Measurements from ENCODE around the gene RNF145. TPM values are rescaled to one million over a fixed set of nuclear protein-coding genes. Genes with fewer than 3 reads are reported as not detected.

The RNF145 gene
- total and polyA plus RNA-seq, 2 of the 13 experiments (the other 11 are each of a cell fraction or from before 2014, with no cell fraction given), result 24.6 TPM

- peak; percentile 32; the same call in 1 of the 2 replicates for TF ChIP-seq CBX5 (CRISPR knock-in tag; IDR thresholded peaks at IDR 0.05; ENCODE audit: borderline replicate concordance)
- peak; percentile 64 for TF ChIP-seq PHF20 (CRISPR knock-in tag; IDR thresholded peaks at IDR 0.05)
- TF ChIP-seq ZBTB44 (CRISPR knock-in tag; IDR thresholded peaks at IDR 0.05), result no peak
- peak; percentile 66; the same call in 1 of the 2 replicates for TF ChIP-seq CCDC6 (CRISPR knock-in tag; IDR thresholded peaks at IDR 0.05)
- peak; percentile 50 for TF ChIP-seq ZNF883 (CRISPR knock-in tag; IDR thresholded peaks at IDR 0.05; ENCODE audit: not compliant biosample characterization)
- peak; percentile 77; the same call in 1 of the 2 replicates for TF ChIP-seq BRF2 (CRISPR knock-in tag; IDR thresholded peaks at IDR 0.05)
- 0 out of 2 replicates have a peak, but pooled peaks have one; percentile 18 for TF ChIP-seq ZSCAN5A (CRISPR knock-in tag; IDR thresholded peaks at IDR 0.05; ENCODE audit: borderline replicate concordance)
- TF ChIP-seq ZNF230 (CRISPR knock-in tag; IDR thresholded peaks at IDR 0.05), result 0 out of 2 replicates have a peak, but pooled peaks have one; percentile 85
- TF ChIP-seq NBN (conservative IDR thresholded peaks at IDR 0.05), result no peak
- no peak for TF ChIP-seq NFE2L1 (CRISPR knock-in tag; IDR thresholded peaks at IDR 0.05; ENCODE audit: borderline replicate concordance)
- TF ChIP-seq ZNF773 (CRISPR knock-in tag; IDR thresholded peaks at IDR 0.05; ENCODE audit: borderline replicate concordance), result peak; percentile 84
- no peak for TF ChIP-seq FOXA3 (CRISPR knock-in tag; IDR thresholded peaks at IDR 0.05)
- no peak for TF ChIP-seq PRDM4 (CRISPR knock-in tag; IDR thresholded peaks at IDR 0.05; ENCODE audit: borderline replicate concordance)
- peak; percentile 86; the same call in 1 of the 2 replicates for TF ChIP-seq MTA1 (CRISPR knock-in tag; IDR thresholded peaks at IDR 0.05; ENCODE audit: borderline replicate concordance)
- TF ChIP-seq CHD4 (IDR thresholded peaks at IDR 0.05; ENCODE audit: borderline replicate concordance, low read length), result no peak
- peak; percentile 87 for TF ChIP-seq ZNF781 (CRISPR knock-in tag; IDR thresholded peaks at IDR 0.05; ENCODE audit: borderline replicate concordance, not compliant biosample characterization)
- no peak for TF ChIP-seq ZNF414 (CRISPR knock-in tag; IDR thresholded peaks at IDR 0.05)
- peak; percentile 99 for TF ChIP-seq MAX (IDR thresholded peaks at IDR 0.05)
Measured at GRCh38 chr5:159209438-159210209, at the start of gene RNF145 (continued).

All from HepG2 (cell line).